ENCODE results near the gene CCNF.
A peak's percentile ranks its signal among the peaks of the same experiment; 100 is the strongest.

CCNF gene

GRCh38 chr16:2489581-2489980, 60.3 kb downstream of the CCNF start:
- no peak for DNase-seq

DNA sequence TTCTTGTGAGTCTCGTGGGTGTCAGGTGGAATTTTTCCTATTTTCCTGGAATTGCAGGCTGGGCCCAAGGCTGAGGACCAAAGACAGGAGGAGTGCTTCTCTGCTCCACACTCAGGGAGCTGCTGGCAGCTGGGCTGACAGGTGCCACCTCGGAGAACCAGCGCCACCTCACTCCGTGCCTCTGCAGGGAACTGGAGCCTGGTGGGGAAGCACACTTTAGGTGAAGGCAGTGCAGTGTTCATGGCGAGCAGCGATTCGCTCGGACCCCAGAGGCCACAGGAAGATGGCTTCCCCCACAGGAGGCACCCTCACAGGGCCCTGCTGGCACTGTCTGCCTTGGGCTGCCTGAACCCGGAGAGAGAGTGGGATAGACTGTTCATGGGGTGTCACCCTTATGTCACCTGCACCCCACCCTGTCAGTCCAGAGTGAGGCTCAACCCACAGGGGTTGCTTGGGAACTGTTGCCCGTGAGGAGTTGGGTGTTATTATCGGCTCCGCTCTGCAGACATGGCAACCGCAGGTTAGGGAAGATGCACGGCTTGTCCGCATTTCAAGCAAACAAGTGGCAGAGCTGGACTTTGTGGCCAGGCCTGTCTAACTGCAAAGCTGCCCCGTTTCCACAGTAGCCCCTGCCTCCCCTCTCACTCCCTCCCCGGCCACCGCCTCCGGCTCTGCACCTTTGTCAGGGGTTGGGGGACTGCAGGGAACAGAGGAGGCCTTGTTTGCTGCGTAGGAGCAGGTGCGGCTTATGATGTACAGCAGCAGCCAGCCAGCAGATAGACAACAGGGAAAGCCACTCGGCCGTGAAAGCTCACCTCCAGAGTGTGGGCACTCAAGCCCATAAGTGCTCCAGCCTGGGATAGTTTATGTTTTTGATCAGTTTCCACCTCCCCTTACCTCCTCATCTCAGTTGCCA, 61.2 kb downstream of the CCNF start:
- no peak for DNase-seq

DNA sequence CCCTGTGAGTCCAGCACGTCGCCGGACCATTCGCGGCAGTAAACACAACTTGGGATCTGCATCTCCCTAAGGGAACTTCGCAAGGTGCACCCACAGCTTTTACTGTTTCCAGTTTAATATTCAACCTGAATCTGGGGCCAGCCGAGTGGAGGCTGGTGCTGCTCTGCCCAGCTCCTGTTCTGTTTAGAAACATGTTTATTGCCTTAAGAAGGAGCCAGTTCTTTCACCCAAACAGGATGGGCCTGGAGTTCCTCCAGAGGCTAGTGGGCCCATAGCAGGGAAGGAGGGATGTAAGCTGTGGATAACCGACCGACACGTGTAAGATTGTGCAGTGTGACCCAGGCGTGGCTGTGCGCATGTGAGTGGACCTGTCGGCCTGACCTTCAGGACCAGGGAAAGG, 63.0 kb downstream of the CCNF start:
- no peak for DNase-seq

GRCh38 chr16:2493605-2494004, 64.4 kb downstream of the CCNF start:
- no peak for DNase-seq

DNA sequence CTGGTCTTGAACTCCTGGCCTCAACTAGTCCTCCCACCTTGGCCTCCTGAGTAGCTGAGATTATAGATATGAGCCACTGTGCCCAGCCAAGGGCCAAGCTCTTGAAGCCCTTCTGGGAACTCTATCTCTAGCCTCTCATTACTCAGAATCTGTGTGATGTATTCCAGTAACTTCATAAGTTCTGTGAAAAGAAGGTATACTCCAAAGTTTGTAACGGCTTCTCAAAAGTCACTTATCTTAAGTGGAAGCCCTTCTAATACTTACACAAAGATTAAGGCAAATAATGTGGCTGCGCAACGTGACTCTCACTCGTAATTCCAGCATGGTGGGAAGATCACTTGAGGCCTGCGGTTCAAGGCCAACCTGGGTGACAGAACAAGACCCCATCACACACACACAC, 65.4 kb downstream of the CCNF start:
- DNase-seq: no peak

DNA sequence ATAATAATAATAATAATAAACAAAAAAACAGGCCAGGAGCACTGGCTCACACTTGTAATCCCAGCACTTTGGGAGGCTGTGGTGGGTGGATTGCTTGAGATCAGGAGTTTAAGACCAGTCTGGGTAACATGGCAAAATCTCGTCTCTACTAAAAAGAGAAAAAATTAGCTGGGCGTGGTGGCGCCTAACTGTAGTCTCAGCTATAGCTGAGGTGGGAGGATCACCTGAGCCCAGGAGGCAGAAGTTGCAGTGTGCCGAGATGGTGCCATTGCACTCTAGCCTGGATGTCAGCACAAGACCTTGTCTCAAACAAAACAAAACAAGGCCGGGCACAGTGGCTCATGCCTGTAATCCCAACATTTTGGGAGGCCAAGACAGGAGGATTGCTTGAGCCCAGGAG, 65.8 kb downstream of the CCNF start:
- no peak for DNase-seq

- DNase-seq: no peak
Measured at GRCh38 chr16:2496223-2497115, 67.2 kb downstream of the CCNF start.

- DNase-seq: peak; percentile 61
Measured at GRCh38 chr16:2497116-2497630, 67.9 kb downstream of the CCNF start.

DNA sequence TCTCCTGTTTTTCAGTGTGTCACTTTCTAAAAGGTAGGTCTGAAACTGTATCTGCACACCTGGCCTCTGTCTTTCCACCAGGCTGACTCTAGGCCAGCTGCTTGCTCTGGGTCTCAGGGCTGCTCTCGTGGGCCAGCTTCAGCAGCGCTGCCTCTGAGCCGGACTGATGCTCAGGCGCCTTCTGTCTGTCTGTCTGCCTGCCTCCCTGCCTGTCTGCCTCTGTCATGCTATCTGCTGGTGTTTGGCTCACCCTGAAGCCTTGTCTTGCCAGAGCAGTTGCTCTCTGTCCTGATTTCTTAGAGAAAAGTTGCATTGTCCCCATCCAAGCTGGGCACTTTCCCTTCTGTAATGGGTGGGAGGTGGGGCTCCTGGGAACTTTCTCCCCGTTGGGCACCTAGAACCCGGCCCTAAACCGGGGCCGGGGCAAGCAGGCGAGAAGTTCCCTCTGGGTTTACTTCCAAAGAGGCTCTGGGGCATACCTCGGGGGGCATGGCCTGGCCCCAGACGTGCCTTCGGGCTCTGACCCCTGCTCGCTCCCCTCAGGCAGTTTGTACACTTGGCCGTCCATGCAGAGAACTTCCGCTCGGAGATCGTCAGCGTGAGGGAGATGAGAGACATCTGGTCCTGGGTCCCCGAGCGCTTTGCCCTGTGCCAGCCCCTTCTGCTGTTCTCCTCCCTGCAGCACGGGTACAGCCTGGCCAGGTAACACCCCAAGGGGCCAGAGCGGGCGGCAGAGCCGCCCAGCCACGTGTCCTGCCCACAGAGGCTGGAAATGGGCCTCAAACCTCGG, 68.6 kb downstream of the CCNF start:
- no peak for DNase-seq

- DNase-seq: peak; percentile 42
Measured at GRCh38 chr16:2498531-2499253, 69.4 kb downstream of the CCNF start.

GRCh38 chr16:2499454-2499853, 70.2 kb downstream of the CCNF start:
- no peak for DNase-seq

- DNase-seq: no peak
Measured at GRCh38 chr16:2499890-2500429, 70.7 kb downstream of the CCNF start.

- DNase-seq: no peak
Measured at GRCh38 chr16:2500430-2500917, 71.2 kb downstream of the CCNF start.

DNA sequence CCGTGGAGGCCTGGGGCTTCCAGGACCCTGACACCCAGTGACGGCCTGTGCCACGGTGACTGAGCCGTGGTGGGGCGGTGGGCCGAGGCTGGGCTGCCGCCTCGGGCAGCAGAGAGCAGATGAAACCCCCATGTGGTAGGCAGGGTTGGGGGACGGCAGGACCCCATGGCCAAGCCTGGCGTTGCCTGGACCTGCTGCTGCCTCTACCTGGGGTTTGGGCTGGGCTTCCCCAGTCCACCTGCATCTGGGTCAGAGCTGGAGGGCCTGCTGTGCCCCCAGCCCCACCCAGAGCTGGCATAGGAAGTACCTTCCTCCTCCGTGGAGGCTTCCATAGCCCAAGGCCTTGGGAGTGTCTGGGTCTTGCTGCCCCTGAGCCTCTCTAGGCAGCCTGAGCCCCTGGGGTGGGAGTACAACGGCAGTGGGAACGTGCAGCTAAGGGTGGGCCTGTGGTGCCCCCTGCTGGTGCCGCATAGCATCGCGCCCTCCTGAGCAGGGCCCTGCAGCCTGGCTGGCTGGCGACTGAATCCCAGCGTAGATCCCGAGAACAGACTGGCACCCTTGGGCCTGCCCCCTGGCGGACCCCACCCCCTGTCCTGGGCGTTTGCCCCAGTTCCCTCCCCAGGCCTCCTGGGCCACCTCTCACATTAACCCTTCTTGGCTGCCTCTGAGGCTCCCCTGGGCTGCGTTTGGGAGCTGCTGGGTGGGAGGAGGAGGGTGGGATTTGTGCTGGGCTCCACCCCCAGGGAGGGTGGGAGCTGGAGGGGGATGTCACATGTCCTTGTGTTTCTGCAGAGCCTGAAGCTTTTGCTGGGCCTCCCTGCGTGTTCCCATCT, 71.9 kb downstream of the CCNF start:
- peak; percentile 94 for DNase-seq

DNA sequence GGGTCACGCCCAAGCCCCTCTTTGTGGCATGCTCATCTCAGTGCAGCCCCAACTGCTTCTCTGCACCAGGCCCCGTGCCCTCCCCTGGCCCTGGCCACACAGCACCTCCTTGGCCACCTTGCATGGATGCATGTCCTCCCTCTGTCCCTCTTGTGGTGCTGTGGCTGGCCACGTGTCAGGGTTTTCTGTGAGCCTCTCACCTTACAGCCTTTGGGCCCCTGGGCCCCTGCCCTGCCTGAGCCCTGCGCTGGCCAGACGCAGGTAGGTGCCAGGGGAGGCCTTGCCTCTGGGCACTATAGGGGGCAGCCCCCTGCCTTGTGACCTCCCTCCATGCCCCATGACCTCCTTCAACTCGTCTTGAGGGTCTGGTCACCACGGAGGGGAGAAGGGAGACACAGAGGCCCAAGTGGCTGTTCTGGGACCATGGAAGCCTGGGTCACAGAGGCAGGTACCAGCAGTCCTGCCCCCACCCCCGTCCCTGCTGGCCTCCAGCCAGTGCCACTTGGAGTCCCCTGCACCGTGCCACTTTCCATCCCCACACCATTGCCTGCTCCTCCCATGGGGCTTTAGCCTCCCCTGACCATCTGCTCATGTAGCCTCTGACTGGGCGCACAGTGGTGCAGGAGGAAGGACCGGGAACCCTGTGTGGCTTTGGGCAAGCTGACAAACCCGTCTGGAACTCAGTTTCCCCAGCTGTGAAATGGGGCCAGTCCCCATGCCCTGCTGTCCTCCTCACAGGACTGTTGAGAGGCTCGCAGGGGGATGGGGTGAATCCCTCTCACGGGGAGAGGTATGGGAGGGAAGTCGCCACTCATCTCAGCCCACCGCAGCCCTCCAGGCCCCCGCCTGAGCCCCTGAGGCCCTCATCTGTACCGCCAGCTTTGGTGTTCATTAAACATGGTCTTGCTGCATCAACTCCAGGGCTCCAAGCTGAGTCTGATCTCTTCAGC, 73.0 kb downstream of the CCNF start:
- peak; percentile 42 for DNase-seq

DNA sequence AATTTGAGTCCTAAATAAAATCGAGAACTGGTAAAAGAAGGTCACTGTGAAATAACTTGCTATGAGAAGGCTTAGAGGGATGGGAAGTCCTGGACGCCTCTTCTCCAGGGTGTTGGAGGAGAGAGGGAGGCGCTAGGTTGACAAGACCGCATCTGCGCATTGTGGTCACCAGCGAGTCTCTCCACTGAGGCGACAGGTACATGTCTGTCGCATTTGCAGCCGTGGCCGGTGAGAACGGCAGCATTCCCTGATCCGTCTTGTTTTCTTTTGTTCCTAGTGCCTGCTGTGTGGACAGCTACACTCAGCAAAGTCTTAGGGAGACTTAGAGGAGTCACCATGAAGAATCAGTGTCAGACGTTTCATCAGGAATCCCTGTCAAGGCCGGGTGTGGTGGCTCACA, 76.4 kb downstream of the CCNF start:
- no peak for DNase-seq

GRCh38 chr16:2507052-2507659, 77.9 kb downstream of the CCNF start:
- no peak for DNase-seq

DNA sequence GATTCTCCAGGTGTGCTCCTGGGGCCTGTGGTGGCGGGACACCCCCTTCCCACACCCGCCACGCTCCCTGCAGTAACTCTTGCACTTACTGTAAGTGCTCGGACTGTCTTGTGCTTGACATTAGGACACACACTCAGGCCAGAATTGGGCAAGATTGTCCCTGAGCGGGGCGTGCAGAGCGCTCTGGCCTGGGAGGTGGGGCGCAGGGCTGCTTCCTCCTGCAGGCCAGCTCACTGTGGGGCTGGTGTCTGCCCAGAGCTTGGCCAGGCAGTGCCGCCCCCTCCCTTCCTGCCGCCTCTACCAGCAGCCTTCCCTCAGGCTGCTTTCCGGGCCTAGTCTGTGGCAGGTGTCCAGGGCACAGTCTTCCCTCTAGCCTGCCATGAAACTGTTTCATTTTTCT, 78.4 kb downstream of the CCNF start:
- no peak for DNase-seq

Measured in right forelimb (tissue), 1 donor.